AG04450 (cell line): ENCODE data around the gene NMNAT3. TPM values are rescaled to one million over a fixed set of nuclear protein-coding genes. Genes with fewer than 3 reads are reported as not detected.

Experiments
- CTCF ChIA-PET: fragments of 300-600, 350-600 bp; formaldehyde crosslinking; extraction: SDS; loops from one replicate; lab custom pipeline; 2022; ENCODE audit warnings: antibody characterized with exemption, inconsistent platforms; lab: Charles Lee
- POLR2A ChIA-PET: fragments of 350-600 bp; formaldehyde crosslinking; extraction: SDS; loops from one replicate; lab custom pipeline; 2021; ENCODE audit warnings: antibody characterized with exemption, inconsistent platforms; lab: Yijun Ruan, JAX
- DNase-seq: peaks from one replicate; pipeline ENCODE4 v3.0.0-alpha.2; 2011; ENCODE audit warnings: low read depth, low spot score
- H3K27ac ChIP-seq: one replicate; pipeline ENCODE4 v1.5.1; 2012; ENCODE audit warnings: low read depth, low read length, control low read depth
- H3K27me3 ChIP-seq: one replicate; pipeline ENCODE4 v1.6.0; 2012; ENCODE audit warnings: low read length; ENCODE audit not compliant: control insufficient read depth, insufficient read depth
- H3K4me3 ChIP-seq: 2 replicates; pipeline ENCODE4 v1.5.1; 2011; ENCODE audit warnings: mild to moderate bottlenecking, low read depth, low read length, control low read depth
- H3K9me3 ChIP-seq: 2 replicates; pipeline ENCODE4 v1.5.1; 2012; ENCODE audit warnings: low read length; ENCODE audit not compliant: control insufficient read depth, insufficient read depth
- CTCF ChIP-seq: IDR thresholded peaks from 2 replicates; pipeline ENCODE4 v1.5.1; 2011; ENCODE audit warnings: low read depth, low read length, control low read depth, inconsistent platforms
- polyA plus RNA-seq: library from polyadenylated mRNA; depleted of rRNA; stranded (reverse); fragments of >200 nt; gene quantifications from 2 replicates; pipeline ENCODE4 v1.2.3, GENCODE V29; 2011

NMNAT3 gene
- polyA plus RNA-seq, 1 experiment = 0.22 TPM

DNA sequence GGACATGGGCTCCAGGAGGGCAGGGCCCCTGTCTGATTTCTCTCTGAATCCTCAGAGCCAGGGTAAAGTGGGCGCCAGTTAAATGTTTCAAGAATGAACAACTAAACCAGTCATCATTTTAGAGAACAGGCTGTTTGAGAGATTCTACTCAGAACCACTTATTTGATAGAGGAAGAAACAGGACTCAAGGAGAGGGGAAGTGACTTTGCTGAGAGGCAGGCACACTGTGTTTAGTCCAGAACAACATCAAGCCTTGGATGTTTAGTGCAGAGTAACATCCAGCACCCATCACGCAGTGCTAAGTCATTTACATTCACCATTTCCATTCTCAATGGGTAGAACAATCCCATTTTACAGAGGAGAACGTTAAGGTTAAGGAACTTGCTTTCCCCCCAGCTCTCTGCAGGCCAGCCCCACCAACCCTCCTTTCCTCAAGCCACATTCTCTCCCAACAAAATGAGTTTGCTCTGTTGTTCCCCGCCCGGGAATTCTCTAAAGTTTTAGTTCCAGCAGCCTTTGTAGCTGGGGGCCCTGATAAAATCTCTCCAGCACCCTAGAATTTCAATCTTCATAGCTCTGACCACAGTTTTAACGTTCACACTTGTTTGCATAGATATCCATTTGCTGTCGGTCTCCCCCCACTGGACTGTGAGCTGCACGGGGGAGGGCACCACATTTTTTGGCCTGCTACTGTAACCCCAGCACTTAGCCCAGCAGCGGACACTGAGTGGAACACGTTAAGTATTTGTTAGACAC is 962 bp downstream of the NMNAT3 start:
- Histone ChIP-seq H3K27ac (no peak overlapping the region), H3K27me3 (peaks cover 20% of the 10 kb centered on the region), H3K4me3 (no peak overlapping the region), H3K9me3 (no peaks in the 10 kb centered on the region; the same call in 1 of the 2 replicates)
- no peak for DNase-seq
- no peak for TF ChIP-seq CTCF
- ChIA-PET CTCF (no interaction called here), POLR2A (no interaction called here)

- no peak for TF ChIP-seq CTCF
- no peak for DNase-seq
- peaks cover 20% of the 10 kb centered on the region for H3K27me3 ChIP-seq
- CTCF ChIA-PET = no interaction called here
- POLR2A ChIA-PET = no interaction called here
- H3K27ac ChIP-seq = no peak overlapping the region
- no peak overlapping the region for H3K4me3 ChIP-seq
- H3K9me3 ChIP-seq = no peaks in the 10 kb centered on the region; the same call in 1 of the 2 replicates
Observed at GRCh38 chr3:139676108-139676507, 1.7 kb downstream of the NMNAT3 start.

DNA sequence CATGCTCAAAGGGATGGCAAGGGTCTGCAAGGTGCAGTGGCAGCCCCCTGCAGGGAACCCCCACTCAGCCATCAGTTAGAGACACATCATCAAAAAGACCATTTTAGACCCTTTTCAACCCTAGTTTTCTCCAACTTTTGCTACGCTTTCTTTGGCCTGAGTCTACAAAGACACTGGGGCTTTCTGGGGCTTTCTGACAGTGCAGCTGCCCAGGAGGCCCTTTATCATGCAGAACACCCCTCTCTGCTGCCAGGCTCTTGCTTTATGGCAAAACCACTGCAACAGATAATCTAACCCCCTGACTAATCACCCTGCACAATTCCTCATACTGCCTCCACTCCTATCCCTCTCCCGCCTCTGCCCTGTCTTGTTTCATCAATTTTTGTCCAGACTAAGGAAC is 2.4 kb downstream of the NMNAT3 start:
- no peaks in the 10 kb centered on the region; the same call in 1 of the 2 replicates for H3K9me3 ChIP-seq
- TF ChIP-seq CTCF = no peak
- peaks cover 20% of the 10 kb centered on the region for H3K27me3 ChIP-seq
- H3K27ac ChIP-seq = no peak overlapping the region
- no peak overlapping the region for H3K4me3 ChIP-seq
- POLR2A ChIA-PET = no interaction called here
- CTCF ChIA-PET = no interaction called here
- no peak for DNase-seq

DNA sequence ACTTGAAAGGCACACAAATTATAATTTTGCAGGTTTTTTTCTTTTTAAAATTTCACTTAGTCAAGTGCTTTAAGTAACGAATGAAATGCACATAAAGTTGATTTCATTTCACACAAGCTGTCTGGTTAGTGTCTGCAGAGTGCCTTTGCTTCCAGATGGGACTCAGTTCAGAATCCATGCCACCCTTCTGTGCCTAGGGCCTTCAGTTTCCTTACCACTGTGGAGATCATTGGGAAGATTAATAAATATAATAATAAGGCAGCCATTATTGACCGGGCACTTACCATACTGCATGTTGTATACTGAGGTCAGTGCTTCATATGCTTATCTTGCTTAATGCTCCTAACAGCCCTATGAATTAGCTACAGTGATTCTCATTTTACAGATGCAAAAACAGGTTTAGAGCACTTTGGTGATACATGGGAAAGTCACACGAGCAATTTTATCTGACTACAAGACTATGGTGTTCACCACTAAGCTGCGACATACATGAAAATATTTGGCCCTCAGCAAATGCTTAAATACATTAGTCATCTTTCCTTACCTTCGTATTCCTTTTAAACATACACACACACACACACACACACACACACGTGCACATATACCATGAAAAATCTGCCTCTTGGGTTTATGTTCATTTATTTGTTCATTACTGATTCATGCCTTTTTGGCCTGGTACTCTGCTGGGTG is 3.1 kb downstream of the NMNAT3 start:
- DNase-seq = no peak
- no peak for TF ChIP-seq CTCF
- Histone ChIP-seq H3K9me3 (no peaks in the 10 kb centered on the region; the same call in 1 of the 2 replicates), H3K27ac (no peak overlapping the region), H3K4me3 (no peak overlapping the region), H3K27me3 (peaks cover 20% of the 10 kb centered on the region)
- POLR2A ChIA-PET = no interaction called here
- CTCF ChIA-PET = no interaction called here

GRCh38 chr3:139672884-139673283 is 4.9 kb downstream of the NMNAT3 start:
- no peak for DNase-seq
- ChIA-PET POLR2A (no interaction called here), CTCF (no interaction called here)
- Histone ChIP-seq H3K27me3 (peaks cover 19% of the 10 kb centered on the region), H3K9me3 (no peaks in the 10 kb centered on the region; the same call in 1 of the 2 replicates), H3K27ac (no peak overlapping the region), H3K4me3 (no peak overlapping the region)
- no peak for TF ChIP-seq CTCF
